NCI-H1105 (cell line): Measurements from ENCODE around the gene VAPB.

Experiments used
- DNase-seq: peaks from one replicate; lab custom pipeline; 2025; lab: John Stamatoyannopoulos, UW

VAPB gene

GRCh38 chr20:58482416-58482815, 93.4 kb downstream of the VAPB start:
- no peak for DNase-seq

GRCh38 chr20:58483051-58483450, 94.0 kb downstream of the VAPB start:
- no peak for DNase-seq

- DNase-seq = no peak
Measured at GRCh38 chr20:58483470-58483869, 94.4 kb downstream of the VAPB start.

- DNase-seq = no peak
Measured at GRCh38 chr20:58485393-58485792, 96.4 kb downstream of the VAPB start.

GRCh38 chr20:58486207-58486606, 97.2 kb downstream of the VAPB start:
- no peak for DNase-seq

GRCh38 chr20:58492074-58492718, 103.2 kb downstream of the VAPB start:
- no peak for DNase-seq

GRCh38 chr20:58492795-58493524, 103.9 kb downstream of the VAPB start:
- no peak for DNase-seq

GRCh38 chr20:58494923-58495622, 106.0 kb downstream of the VAPB start:
- DNase-seq = no peak

- DNase-seq = no peak
Measured at GRCh38 chr20:58495623-58496428, 106.8 kb downstream of the VAPB start.

- DNase-seq = no peak
Measured at GRCh38 chr20:58496429-58496769, 107.4 kb downstream of the VAPB start.

- no peak for DNase-seq
Measured at GRCh38 chr20:58497076-58497641, 108.1 kb downstream of the VAPB start.

- DNase-seq = no peak
Measured at GRCh38 chr20:58497724-58498469, 108.9 kb downstream of the VAPB start.

- DNase-seq = no peak
Measured at GRCh38 chr20:58498470-58499068, 109.5 kb downstream of the VAPB start.

GRCh38 chr20:58500256-58500655, 111.2 kb downstream of the VAPB start:
- DNase-seq = no peak
